Astrocyte (in vitro differentiated cells and primary cell): Measurements from ENCODE around the gene HERC2.

Source experiments
- EZH2 ChIP-seq: IDR thresholded peaks from 2 replicates; pipeline ENCODE4 v1.6.1; 2012; ENCODE audit warnings: mild to moderate bottlenecking, low read length, inconsistent platforms; ENCODE audit not compliant: insufficient read depth
- TF ChIP-seq, protein P1 (sequence below): IDR thresholded peaks from 2 replicates; pipeline ENCODE4 v1.5.1; 2011; ENCODE audit warnings: low read depth, mild to moderate bottlenecking, inconsistent platforms, low read length, moderate library complexity; ENCODE audit not compliant: insufficient read depth

DNA sequence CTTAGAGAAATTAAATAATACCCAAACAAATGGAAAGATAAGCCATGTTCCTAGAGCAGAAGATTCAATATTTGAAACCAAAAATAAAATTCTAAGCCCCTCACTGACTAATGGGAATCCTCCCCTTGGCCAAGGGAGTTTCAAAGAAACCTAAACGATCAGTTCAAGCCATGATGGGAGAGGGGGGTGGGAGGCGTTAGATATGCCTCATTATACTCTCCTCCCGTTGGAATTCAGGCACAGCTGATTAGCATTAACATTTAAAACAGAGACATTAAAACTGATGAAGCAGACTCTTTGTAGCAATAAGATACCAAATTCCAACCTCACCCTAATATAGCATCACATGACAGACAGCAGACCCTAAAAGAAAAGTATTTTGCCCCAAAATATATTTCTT is 255.7 kb downstream of the HERC2 start:
- TF ChIP-seq, protein P1, sequence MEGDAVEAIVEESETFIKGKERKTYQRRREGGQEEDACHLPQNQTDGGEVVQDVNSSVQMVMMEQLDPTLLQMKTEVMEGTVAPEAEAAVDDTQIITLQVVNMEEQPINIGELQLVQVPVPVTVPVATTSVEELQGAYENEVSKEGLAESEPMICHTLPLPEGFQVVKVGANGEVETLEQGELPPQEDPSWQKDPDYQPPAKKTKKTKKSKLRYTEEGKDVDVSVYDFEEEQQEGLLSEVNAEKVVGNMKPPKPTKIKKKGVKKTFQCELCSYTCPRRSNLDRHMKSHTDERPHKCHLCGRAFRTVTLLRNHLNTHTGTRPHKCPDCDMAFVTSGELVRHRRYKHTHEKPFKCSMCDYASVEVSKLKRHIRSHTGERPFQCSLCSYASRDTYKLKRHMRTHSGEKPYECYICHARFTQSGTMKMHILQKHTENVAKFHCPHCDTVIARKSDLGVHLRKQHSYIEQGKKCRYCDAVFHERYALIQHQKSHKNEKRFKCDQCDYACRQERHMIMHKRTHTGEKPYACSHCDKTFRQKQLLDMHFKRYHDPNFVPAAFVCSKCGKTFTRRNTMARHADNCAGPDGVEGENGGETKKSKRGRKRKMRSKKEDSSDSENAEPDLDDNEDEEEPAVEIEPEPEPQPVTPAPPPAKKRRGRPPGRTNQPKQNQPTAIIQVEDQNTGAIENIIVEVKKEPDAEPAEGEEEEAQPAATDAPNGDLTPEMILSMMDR, result no peak
- TF ChIP-seq EZH2, result no peak
